HEK293 (cell line): ENCODE data around the gene FDXR.

ENCODE experiments used
- CTCF ChIP-seq: fragments of 450-650 bp; formaldehyde crosslinking; IDR thresholded peaks from 2 replicates; pipeline ENCODE4 v1.5.1; 2016; ENCODE audit warnings: missing biosample characterization, missing genetic modification characterization
- GLIS1 ChIP-seq: fragments of 450-650 bp; formaldehyde crosslinking; IDR thresholded peaks from 2 replicates; pipeline ENCODE4 v1.5.1; 2016; ENCODE audit warnings: missing biosample characterization, missing genetic modification characterization
- KLF10 ChIP-seq: fragments of 450-650 bp; IDR thresholded peaks from 2 replicates; pipeline ENCODE4 v1.5.1; 2018; ENCODE audit warnings: missing biosample characterization, mild to moderate bottlenecking, missing genetic modification characterization
- TCF7L2 ChIP-seq: IDR thresholded peaks from 2 replicates; pipeline ENCODE4 v1.6.1; 2011; ENCODE audit warnings: low read depth, mild to moderate bottlenecking, inconsistent platforms, low read length, moderate library complexity, borderline replicate concordance
- ZNF121 ChIP-seq: fragments of 450-650 bp; formaldehyde crosslinking; IDR thresholded peaks from 2 replicates; pipeline ENCODE4 v1.5.1; 2016; ENCODE audit warnings: missing biosample characterization, missing genetic modification characterization
- ZNF24 ChIP-seq: fragments of 450-650 bp; formaldehyde crosslinking; IDR thresholded peaks from 2 replicates; pipeline ENCODE4 v1.5.1; 2016; ENCODE audit warnings: missing biosample characterization, missing genetic modification characterization
- ZNF423 ChIP-seq: fragments of 450-650 bp; formaldehyde crosslinking; IDR thresholded peaks from 2 replicates; pipeline ENCODE4 v1.5.1; 2016; ENCODE audit warnings: missing biosample characterization, missing genetic modification characterization
- ZNF580 ChIP-seq: fragments of 450-650 bp; formaldehyde crosslinking; IDR thresholded peaks from 2 replicates; pipeline ENCODE4 v1.5.1; 2016; ENCODE audit warnings: missing biosample characterization, missing genetic modification characterization
- ZNF623 ChIP-seq: fragments of 450-650 bp; formaldehyde crosslinking; IDR thresholded peaks from 2 replicates; pipeline ENCODE4 v1.5.1; 2016; ENCODE audit warnings: missing biosample characterization, missing genetic modification characterization
- ZNF837 ChIP-seq: fragments of 450-650 bp; formaldehyde crosslinking; IDR thresholded peaks from 2 replicates; pipeline ENCODE4 v1.5.1; 2016; ENCODE audit warnings: missing biosample characterization, missing genetic modification characterization
- ZSCAN30 ChIP-seq: fragments of 450-650 bp; IDR thresholded peaks from 2 replicates; pipeline ENCODE4 v1.5.1; 2018; ENCODE audit warnings: missing biosample characterization, mild to moderate bottlenecking, missing genetic modification characterization, moderate library complexity
- TF ChIP-seq, protein P1 (sequence below): fragments of 450-650 bp; formaldehyde crosslinking; IDR thresholded peaks from 2 replicates; pipeline ENCODE4 v1.5.1; 2016; ENCODE audit warnings: missing biosample characterization, missing genetic modification characterization
- TF ChIP-seq, protein P2 (sequence below): fragments of 450-650 bp; IDR thresholded peaks from 2 replicates; pipeline ENCODE4 v1.5.1; 2018; ENCODE audit warnings: missing biosample characterization, mild to moderate bottlenecking, missing genetic modification characterization
- TF ChIP-seq, protein P3 (sequence below): fragments of 450-650 bp; formaldehyde crosslinking; IDR thresholded peaks from 2 replicates; pipeline ENCODE4 v1.5.1; 2016; ENCODE audit warnings: missing biosample characterization, missing genetic modification characterization

GRCh38 chr17:74863420-74864296 is 9.1 kb downstream of the FDXR start:
- TF ChIP-seq GLIS1 (tag by site-specific recombination) (no peak), CTCF (no peak), KLF10 (tag by site-specific recombination) (no peak), ZNF121 (tag by site-specific recombination) (no peak), ZNF423 (tag by site-specific recombination) (no peak), ZSCAN30 (tag by site-specific recombination) (no peak), ZNF623 (tag by site-specific recombination) (no peak), TCF7L2 (no peak), ZNF837 (no peak), ZNF580 (tag by site-specific recombination) (no peak), ZNF24 (tag by site-specific recombination) (no peak)
- TF ChIP-seq, protein P1, sequence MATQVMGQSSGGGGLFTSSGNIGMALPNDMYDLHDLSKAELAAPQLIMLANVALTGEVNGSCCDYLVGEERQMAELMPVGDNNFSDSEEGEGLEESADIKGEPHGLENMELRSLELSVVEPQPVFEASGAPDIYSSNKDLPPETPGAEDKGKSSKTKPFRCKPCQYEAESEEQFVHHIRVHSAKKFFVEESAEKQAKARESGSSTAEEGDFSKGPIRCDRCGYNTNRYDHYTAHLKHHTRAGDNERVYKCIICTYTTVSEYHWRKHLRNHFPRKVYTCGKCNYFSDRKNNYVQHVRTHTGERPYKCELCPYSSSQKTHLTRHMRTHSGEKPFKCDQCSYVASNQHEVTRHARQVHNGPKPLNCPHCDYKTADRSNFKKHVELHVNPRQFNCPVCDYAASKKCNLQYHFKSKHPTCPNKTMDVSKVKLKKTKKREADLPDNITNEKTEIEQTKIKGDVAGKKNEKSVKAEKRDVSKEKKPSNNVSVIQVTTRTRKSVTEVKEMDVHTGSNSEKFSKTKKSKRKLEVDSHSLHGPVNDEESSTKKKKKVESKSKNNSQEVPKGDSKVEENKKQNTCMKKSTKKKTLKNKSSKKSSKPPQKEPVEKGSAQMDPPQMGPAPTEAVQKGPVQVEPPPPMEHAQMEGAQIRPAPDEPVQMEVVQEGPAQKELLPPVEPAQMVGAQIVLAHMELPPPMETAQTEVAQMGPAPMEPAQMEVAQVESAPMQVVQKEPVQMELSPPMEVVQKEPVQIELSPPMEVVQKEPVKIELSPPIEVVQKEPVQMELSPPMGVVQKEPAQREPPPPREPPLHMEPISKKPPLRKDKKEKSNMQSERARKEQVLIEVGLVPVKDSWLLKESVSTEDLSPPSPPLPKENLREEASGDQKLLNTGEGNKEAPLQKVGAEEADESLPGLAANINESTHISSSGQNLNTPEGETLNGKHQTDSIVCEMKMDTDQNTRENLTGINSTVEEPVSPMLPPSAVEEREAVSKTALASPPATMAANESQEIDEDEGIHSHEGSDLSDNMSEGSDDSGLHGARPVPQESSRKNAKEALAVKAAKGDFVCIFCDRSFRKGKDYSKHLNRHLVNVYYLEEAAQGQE: no peak
- TF ChIP-seq, protein P2, sequence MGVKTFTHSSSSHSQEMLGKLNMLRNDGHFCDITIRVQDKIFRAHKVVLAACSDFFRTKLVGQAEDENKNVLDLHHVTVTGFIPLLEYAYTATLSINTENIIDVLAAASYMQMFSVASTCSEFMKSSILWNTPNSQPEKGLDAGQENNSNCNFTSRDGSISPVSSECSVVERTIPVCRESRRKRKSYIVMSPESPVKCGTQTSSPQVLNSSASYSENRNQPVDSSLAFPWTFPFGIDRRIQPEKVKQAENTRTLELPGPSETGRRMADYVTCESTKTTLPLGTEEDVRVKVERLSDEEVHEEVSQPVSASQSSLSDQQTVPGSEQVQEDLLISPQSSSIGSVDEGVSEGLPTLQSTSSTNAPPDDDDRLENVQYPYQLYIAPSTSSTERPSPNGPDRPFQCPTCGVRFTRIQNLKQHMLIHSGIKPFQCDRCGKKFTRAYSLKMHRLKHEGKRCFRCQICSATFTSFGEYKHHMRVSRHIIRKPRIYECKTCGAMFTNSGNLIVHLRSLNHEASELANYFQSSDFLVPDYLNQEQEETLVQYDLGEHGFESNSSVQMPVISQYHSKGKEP (tag by site-specific recombination): no peak
- TF ChIP-seq, protein P3, sequence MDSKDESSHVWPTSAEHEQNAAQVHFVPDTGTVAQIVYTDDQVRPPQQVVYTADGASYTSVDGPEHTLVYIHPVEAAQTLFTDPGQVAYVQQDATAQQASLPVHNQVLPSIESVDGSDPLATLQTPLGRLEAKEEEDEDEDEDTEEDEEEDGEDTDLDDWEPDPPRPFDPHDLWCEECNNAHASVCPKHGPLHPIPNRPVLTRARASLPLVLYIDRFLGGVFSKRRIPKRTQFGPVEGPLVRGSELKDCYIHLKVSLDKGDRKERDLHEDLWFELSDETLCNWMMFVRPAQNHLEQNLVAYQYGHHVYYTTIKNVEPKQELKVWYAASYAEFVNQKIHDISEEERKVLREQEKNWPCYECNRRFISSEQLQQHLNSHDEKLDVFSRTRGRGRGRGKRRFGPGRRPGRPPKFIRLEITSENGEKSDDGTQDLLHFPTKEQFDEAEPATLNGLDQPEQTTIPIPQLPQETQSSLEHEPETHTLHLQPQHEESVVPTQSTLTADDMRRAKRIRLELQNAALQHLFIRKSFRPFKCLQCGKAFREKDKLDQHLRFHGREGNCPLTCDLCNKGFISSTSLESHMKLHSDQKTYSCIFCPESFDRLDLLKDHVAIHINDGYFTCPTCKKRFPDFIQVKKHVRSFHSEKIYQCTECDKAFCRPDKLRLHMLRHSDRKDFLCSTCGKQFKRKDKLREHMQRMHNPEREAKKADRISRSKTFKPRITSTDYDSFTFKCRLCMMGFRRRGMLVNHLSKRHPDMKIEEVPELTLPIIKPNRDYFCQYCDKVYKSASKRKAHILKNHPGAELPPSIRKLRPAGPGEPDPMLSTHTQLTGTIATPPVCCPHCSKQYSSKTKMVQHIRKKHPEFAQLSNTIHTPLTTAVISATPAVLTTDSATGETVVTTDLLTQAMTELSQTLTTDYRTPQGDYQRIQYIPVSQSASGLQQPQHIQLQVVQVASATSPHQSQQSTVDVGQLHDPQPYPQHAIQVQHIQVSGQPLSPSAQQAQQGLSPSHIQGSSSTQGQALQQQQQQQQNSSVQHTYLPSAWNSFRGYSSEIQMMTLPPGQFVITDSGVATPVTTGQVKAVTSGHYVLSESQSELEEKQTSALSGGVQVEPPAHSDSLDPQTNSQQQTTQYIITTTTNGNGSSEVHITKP (tag by site-specific recombination): no peak
